Upper lobe of left lung (tissue), 4 donors: ENCODE data around the gene REN.

Experiments used
- EP300 ChIP-seq, 4 donors: sonication (generic); formaldehyde crosslinking; IDR thresholded peaks; one replicate each; pipeline ENCODE4 v1.5.1; 2017; ENCODE audit warnings: antibody characterized with exemption in 4 of 4, control low read depth in 2 of 4
- POLR2A ChIP-seq, 4 donors: fragments of 450-650 bp; IDR thresholded peaks; one replicate each; pipeline ENCODE4 v1.5.1; 2016 to 2017; ENCODE audit warnings: antibody characterized with exemption in 4 of 4, mild to moderate bottlenecking in 2 of 4
- POLR2AphosphoS5 ChIP-seq, 2 donors: sonication (generic); formaldehyde crosslinking; IDR thresholded peaks; one replicate each; pipeline ENCODE4 v1.5.1; 2017; ENCODE audit warnings: antibody characterized with exemption in 2 of 2
- TF ChIP-seq, protein P1 (sequence below), 6 experiments: fragments of 450-650 bp in 4 of 6; fragments of 200-600 bp in 2 of 6; sonication (generic) in 2 of 6; IDR thresholded peaks; one replicate each; pipeline ENCODE4 v1.5.1; 2016 to 2019; ENCODE audit warnings: antibody characterized with exemption in 6 of 6

DNA sequence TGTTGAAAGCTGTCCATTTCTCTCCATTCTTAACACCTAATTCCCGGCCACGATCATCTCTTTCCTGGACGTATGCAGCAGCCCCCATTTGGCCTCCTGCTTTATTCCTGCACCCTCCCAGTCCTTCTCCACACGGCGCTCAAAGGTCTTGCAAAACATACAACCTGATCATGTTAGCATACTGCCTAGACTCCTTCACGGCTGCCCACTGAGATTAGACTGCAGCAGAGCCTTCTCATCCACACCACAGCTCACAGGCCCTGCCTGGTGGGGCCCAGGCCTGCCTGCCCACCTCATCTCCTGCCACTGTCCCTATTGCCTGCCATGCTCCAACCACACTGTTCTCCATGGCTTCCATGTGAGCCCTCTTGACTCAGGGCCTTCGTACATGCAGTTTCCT is 44.9 kb upstream of the REN start:
- TF ChIP-seq, protein P1, sequence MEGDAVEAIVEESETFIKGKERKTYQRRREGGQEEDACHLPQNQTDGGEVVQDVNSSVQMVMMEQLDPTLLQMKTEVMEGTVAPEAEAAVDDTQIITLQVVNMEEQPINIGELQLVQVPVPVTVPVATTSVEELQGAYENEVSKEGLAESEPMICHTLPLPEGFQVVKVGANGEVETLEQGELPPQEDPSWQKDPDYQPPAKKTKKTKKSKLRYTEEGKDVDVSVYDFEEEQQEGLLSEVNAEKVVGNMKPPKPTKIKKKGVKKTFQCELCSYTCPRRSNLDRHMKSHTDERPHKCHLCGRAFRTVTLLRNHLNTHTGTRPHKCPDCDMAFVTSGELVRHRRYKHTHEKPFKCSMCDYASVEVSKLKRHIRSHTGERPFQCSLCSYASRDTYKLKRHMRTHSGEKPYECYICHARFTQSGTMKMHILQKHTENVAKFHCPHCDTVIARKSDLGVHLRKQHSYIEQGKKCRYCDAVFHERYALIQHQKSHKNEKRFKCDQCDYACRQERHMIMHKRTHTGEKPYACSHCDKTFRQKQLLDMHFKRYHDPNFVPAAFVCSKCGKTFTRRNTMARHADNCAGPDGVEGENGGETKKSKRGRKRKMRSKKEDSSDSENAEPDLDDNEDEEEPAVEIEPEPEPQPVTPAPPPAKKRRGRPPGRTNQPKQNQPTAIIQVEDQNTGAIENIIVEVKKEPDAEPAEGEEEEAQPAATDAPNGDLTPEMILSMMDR (IDR thresholded peaks at IDR 0.05) = no peak
- TF ChIP-seq POLR2A (IDR thresholded peaks at IDR 0.05) = no peak
- no peak for TF ChIP-seq POLR2AphosphoS5 (IDR thresholded peaks at IDR 0.05)
- TF ChIP-seq EP300 (IDR thresholded peaks at IDR 0.05) = no peak
